Body of pancreas (tissue), 4 donors: Measurements from ENCODE around the gene MYOCD.

ENCODE experiments used
- POLR2A ChIP-seq, 3 donors: fragments of 450-650 bp; IDR thresholded peaks; one replicate each; pipeline ENCODE4 v1.6.1; 2016; ENCODE audit warnings: antibody characterized with exemption in 3 of 3, mild to moderate bottlenecking in 2 of 3
- TF ChIP-seq, protein P1 (sequence below), 7 experiments: fragments of 450-650 bp in 4 of 7; fragments of 200-600 bp in 3 of 7; sonication (generic) in 3 of 7; IDR thresholded peaks; one replicate each; pipeline ENCODE4 v1.5.1; 2016 to 2019; ENCODE audit warnings: antibody characterized with exemption in 7 of 7

DNA sequence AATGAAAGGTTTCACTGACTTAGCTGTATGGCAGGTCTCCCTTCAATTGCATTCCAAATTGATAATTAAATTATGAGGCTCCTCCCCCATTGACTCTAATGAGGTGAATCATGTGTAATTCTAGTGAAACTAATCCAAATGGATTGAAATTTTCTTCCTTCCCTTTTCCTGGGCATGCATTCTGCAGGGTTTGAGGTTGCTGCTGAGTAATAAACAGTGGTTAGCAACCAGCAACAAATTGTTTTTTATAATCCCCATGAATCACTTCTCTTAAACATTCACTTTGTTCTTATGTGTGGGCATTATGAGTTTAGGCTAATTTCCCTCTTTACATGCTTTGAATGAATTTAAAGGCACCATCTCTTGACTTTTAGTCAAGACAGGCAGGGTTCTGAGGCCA lies 43.4 kb downstream of the MYOCD start:
- TF ChIP-seq POLR2A (IDR thresholded peaks at IDR 0.05): no peak
- TF ChIP-seq, protein P1, sequence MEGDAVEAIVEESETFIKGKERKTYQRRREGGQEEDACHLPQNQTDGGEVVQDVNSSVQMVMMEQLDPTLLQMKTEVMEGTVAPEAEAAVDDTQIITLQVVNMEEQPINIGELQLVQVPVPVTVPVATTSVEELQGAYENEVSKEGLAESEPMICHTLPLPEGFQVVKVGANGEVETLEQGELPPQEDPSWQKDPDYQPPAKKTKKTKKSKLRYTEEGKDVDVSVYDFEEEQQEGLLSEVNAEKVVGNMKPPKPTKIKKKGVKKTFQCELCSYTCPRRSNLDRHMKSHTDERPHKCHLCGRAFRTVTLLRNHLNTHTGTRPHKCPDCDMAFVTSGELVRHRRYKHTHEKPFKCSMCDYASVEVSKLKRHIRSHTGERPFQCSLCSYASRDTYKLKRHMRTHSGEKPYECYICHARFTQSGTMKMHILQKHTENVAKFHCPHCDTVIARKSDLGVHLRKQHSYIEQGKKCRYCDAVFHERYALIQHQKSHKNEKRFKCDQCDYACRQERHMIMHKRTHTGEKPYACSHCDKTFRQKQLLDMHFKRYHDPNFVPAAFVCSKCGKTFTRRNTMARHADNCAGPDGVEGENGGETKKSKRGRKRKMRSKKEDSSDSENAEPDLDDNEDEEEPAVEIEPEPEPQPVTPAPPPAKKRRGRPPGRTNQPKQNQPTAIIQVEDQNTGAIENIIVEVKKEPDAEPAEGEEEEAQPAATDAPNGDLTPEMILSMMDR (IDR thresholded peaks at IDR 0.05): no peak
